Liver (tissue), 9 donors: ENCODE data around the gene DIS3L. TPM values are rescaled to one million over a fixed set of nuclear protein-coding genes. Genes with fewer than 3 reads are reported as not detected.

Experiments used
- DNase-seq: peaks from one replicate; pipeline ENCODE4 v3.0.0-alpha.2; 2017; ENCODE audit warnings: low spot score
- H3K27ac ChIP-seq, 2 donors: one replicate each; pipeline ENCODE4 v1.7.0; 2013; ENCODE audit warnings: inconsistent platforms in 2 of 2, low read length in 2 of 2, control low read depth in 1 of 2, low read depth in 1 of 2, mild to moderate bottlenecking in 1 of 2
- H3K27me3 ChIP-seq, 4 donors: one replicate each; pipeline versions ENCODE4 v1.6.1 to v1.7.0; 2013; ENCODE audit warnings: low read length in 3 of 4, inconsistent platforms in 1 of 4, mild to moderate bottlenecking in 1 of 4, moderate library complexity in 1 of 4; ENCODE audit not compliant: control insufficient read depth in 4 of 4, insufficient read depth in 4 of 4
- H3K36me3 ChIP-seq, 4 donors: one replicate each; pipeline versions ENCODE4 v1.6.1 to v1.7.0; 2013; ENCODE audit warnings: low read length in 3 of 4, mild to moderate bottlenecking in 3 of 4, low read depth in 1 of 4, moderate library complexity in 1 of 4; ENCODE audit not compliant: control insufficient read depth in 4 of 4, insufficient read depth in 3 of 4
- H3K4me1 ChIP-seq, 4 donors: one replicate each; pipeline versions ENCODE4 v1.6.1 to v1.7.0; 2013; ENCODE audit warnings: low read length in 3 of 4, mild to moderate bottlenecking in 3 of 4, moderate library complexity in 1 of 4; ENCODE audit not compliant: control insufficient read depth in 4 of 4, insufficient read depth in 4 of 4
- H3K4me3 ChIP-seq, 3 donors: one replicate each; pipeline versions ENCODE4 v1.6.1 to v1.7.0; 2013; ENCODE audit warnings: low read length in 3 of 3, control low read depth in 1 of 3, low read depth in 1 of 3, mild to moderate bottlenecking in 1 of 3
- H3K9ac ChIP-seq, 2 donors: one replicate each; pipeline ENCODE4 v1.7.0; 2013; ENCODE audit warnings: low read length in 2 of 2, mild to moderate bottlenecking in 2 of 2, moderate library complexity in 2 of 2, control low read depth in 1 of 2, low read depth in 1 of 2
- H3K9me3 ChIP-seq, 4 donors: one replicate each; pipeline versions ENCODE4 v1.6.1 to v1.7.0; 2013; ENCODE audit warnings: low read length in 3 of 4; ENCODE audit not compliant: control insufficient read depth in 4 of 4
- ATF3 ChIP-seq: IDR thresholded peaks from 2 replicates; pipeline ENCODE4 v1.6.1; 2016; ENCODE audit warnings: antibody characterized with exemption
- CTCF ChIP-seq: fragments of 150-350 bp; IDR thresholded peaks from 2 replicates; pipeline ENCODE4 v1.5.1; 2017; ENCODE audit warnings: improper control_type of control experiment, low read depth, low read length; ENCODE audit not compliant: missing input control
- EGR1 ChIP-seq, 2 donors: IDR thresholded peaks; 2 replicates each; pipeline ENCODE4 v1.6.1; 2016 to 2018; ENCODE audit warnings: antibody characterized with exemption in 2 of 2, low read depth in 2 of 2
- FOXA2 ChIP-seq: IDR thresholded peaks from 2 replicates; pipeline ENCODE4 v1.6.1; 2016; ENCODE audit warnings: antibody characterized with exemption
- GABPA ChIP-seq, 2 donors: IDR thresholded peaks in 1 of 2; conservative IDR thresholded peaks in 1 of 2; 2 replicates each; pipeline ENCODE4 v1.6.1; 2016; ENCODE audit warnings: antibody characterized with exemption in 2 of 2, mild to moderate bottlenecking in 1 of 2, moderate library complexity in 1 of 2
- HNF4A ChIP-seq, 2 donors: conservative IDR thresholded peaks; 2 replicates each; pipeline ENCODE4 v1.6.1; 2016; ENCODE audit warnings: antibody characterized with exemption in 2 of 2, mild to moderate bottlenecking in 2 of 2
- HNF4G ChIP-seq: IDR thresholded peaks from 2 replicates; pipeline ENCODE4 v1.6.1; 2016; ENCODE audit warnings: antibody characterized with exemption
- JUND ChIP-seq, 2 donors: IDR thresholded peaks; 2 replicates each; pipeline ENCODE4 v1.6.1; 2016; ENCODE audit warnings: antibody characterized with exemption in 2 of 2
- MAX ChIP-seq: IDR thresholded peaks from 2 replicates; pipeline ENCODE4 v1.6.1; 2016; ENCODE audit warnings: antibody characterized with exemption
- RAD21 ChIP-seq, 2 donors: IDR thresholded peaks; 2 replicates each; pipeline ENCODE4 v1.6.1; 2016; ENCODE audit warnings: antibody characterized with exemption in 2 of 2, mild to moderate bottlenecking in 2 of 2
- SP1 ChIP-seq: IDR thresholded peaks from 2 replicates; pipeline ENCODE4 v1.6.1; 2018; ENCODE audit warnings: antibody characterized with exemption, mild to moderate bottlenecking
- TAF1 ChIP-seq: conservative IDR thresholded peaks from 2 replicates; pipeline ENCODE4 v1.6.1; 2016; ENCODE audit warnings: antibody characterized with exemption, mild to moderate bottlenecking
- YY1 ChIP-seq: IDR thresholded peaks from 2 replicates; pipeline ENCODE4 v1.6.1; 2016; ENCODE audit warnings: antibody characterized with exemption, mild to moderate bottlenecking
- ZBTB33 ChIP-seq: IDR thresholded peaks from 2 replicates; pipeline ENCODE4 v1.6.1; 2016; ENCODE audit warnings: antibody characterized with exemption
- whole genome bisulfite sequencing: extraction: QIAGEN DNeasy Blood & Tissue Kit; methylation state at CpG from one replicate; pipeline ENCODE4 v1.1.7; 2013; 5-methylcytosine and 5-hydroxymethylcytosine counted together
- polyA plus RNA-seq, 2 donors: library from polyadenylated mRNA; stranded (reverse) in 1 of 2; unstranded in 1 of 2; fragments of 200-250 nt in 1 of 2; fragments of >200 nt in 1 of 2; fragmentation: Nextera tagmentation in 1 of 2; extraction: Ambion mirVana in 1 of 2; gene quantifications; one replicate each; pipeline versions ENCODE4 v1.2.1 to v1.2.3, GENCODE V29; 2013 to 2015
- total RNA-seq, 2 donors: library from RNA; depleted of rRNA; stranded (reverse); fragments of >200 nt; gene quantifications; one replicate each; pipeline ENCODE4 v1.2.3, GENCODE V29; 2014
- TF ChIP-seq, protein P1 (sequence below): IDR thresholded peaks from 2 replicates; pipeline ENCODE4 v1.6.1; 2016; ENCODE audit warnings: antibody characterized with exemption, mild to moderate bottlenecking
- donor health status: healthy.
- donor health status: healthy.
- donor health status: healthy.
- donor health status: healthy.
- donor health status: healthy.

DIS3L gene
- total and polyA plus RNA-seq, 4 donors: 9.9 to 40.2 (median 15.7) TPM

GRCh38 chr15:66290518-66290917 lies 2.9 kb upstream of the DIS3L start:
- no peak overlapping the region for H3K9ac ChIP-seq
- no peak for TF ChIP-seq HNF4G
- TF ChIP-seq TAF1: no peak
- no peak for TF ChIP-seq JUND (IDR thresholded peaks at IDR 0.05)
- no peak for TF ChIP-seq EGR1 (IDR thresholded peaks at IDR 0.05; ENCODE audit: low read depth in 2 of 2)
- no peak for TF ChIP-seq FOXA2
- no peak for TF ChIP-seq MAX
- no peak for TF ChIP-seq YY1
- TF ChIP-seq CTCF: no peak
- TF ChIP-seq HNF4A (conservative IDR thresholded peaks at IDR 0.05): no peak
- no peak for TF ChIP-seq ZBTB33
- H3K27ac ChIP-seq: no peak overlapping the region
- no peak for DNase-seq
- H3K9me3 ChIP-seq: no peaks in the 10 kb centered on the region
- H3K27me3 ChIP-seq: no peaks in the 10 kb centered on the region
- H3K36me3 ChIP-seq: no peaks in the 10 kb centered on the region
- peaks cover 0 to 19% (median 17%) of the 10 kb centered on the region in 4 donors for H3K4me1 ChIP-seq
- no peak overlapping the region for H3K4me3 ChIP-seq

DNA sequence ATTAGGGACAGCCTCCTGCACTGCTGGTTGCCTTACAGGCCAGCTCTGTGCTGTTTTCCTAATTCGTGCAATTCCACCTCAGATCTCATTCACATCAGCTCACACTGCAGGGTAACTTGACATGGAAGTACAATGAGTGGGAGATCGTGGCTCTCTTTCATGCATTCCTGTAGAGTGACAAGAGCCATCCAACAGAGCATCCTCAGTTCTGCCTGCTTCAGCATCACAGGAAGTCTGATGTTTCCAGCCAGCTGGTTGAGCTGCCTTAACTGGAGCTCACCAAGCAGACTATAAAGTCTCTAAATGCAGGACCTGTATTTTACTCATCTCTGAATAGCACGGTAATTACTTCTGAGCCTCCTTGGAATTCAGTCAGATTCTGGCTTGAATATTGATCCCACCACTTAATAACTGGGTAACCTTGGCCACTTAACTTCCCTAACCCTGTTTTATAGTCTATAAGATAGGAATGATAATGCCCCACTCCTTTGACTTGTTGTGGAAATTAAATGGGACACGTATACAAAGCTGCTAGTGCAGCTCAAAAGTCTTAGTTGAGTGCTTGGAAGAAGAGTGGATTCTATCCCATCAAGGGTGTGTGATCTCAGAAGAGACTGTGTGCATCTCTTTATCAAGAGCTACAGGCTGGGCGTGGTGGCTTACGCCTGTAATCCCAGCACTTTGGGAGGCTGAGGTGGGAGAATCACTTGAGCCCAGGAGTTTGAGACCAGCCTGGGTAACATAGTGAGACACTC lies 1.4 kb upstream of the DIS3L start:
- no peaks in the 10 kb centered on the region for H3K27me3 ChIP-seq
- TF ChIP-seq HNF4G: no peak
- TF ChIP-seq SP1: no peak
- TF ChIP-seq ATF3: no peak
- TF ChIP-seq JUND (IDR thresholded peaks at IDR 0.05): no peak
- TF ChIP-seq, protein P1, sequence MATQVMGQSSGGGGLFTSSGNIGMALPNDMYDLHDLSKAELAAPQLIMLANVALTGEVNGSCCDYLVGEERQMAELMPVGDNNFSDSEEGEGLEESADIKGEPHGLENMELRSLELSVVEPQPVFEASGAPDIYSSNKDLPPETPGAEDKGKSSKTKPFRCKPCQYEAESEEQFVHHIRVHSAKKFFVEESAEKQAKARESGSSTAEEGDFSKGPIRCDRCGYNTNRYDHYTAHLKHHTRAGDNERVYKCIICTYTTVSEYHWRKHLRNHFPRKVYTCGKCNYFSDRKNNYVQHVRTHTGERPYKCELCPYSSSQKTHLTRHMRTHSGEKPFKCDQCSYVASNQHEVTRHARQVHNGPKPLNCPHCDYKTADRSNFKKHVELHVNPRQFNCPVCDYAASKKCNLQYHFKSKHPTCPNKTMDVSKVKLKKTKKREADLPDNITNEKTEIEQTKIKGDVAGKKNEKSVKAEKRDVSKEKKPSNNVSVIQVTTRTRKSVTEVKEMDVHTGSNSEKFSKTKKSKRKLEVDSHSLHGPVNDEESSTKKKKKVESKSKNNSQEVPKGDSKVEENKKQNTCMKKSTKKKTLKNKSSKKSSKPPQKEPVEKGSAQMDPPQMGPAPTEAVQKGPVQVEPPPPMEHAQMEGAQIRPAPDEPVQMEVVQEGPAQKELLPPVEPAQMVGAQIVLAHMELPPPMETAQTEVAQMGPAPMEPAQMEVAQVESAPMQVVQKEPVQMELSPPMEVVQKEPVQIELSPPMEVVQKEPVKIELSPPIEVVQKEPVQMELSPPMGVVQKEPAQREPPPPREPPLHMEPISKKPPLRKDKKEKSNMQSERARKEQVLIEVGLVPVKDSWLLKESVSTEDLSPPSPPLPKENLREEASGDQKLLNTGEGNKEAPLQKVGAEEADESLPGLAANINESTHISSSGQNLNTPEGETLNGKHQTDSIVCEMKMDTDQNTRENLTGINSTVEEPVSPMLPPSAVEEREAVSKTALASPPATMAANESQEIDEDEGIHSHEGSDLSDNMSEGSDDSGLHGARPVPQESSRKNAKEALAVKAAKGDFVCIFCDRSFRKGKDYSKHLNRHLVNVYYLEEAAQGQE: no peak
- no peak for TF ChIP-seq EGR1 (IDR thresholded peaks at IDR 0.05; ENCODE audit: low read depth in 2 of 2)
- TF ChIP-seq RAD21 (IDR thresholded peaks at IDR 0.05): no peak
- TF ChIP-seq ZBTB33: no peak
- no peak for TF ChIP-seq CTCF
- TF ChIP-seq GABPA (IDR thresholded peaks at IDR 0.05 in 1 of 2, conservative IDR thresholded peaks at IDR 0.05 in 1 of 2): no peak
- no peak overlapping the region for H3K27ac ChIP-seq
- DNase-seq: peak; percentile 39
- peaks cover 0 to 19% (median 17%) of the 10 kb centered on the region in 4 donors for H3K4me1 ChIP-seq
- 91% methylated on average over 6 of the region's 6 CpGs for WGBS
- H3K9me3 ChIP-seq: no peaks in the 10 kb centered on the region
- H3K4me3 ChIP-seq: no peak overlapping the region
- no peak overlapping the region for H3K9ac ChIP-seq
- H3K36me3 ChIP-seq: no peaks in the 10 kb centered on the region
